Heart left ventricle (tissue), 16 donors: Measurements from ENCODE around the gene ABCB9. TPM values are rescaled to one million over a fixed set of nuclear protein-coding genes. Genes with fewer than 3 reads are reported as not detected.
A peak's percentile ranks its signal among the peaks of the same experiment; 100 is the strongest.

Experiments
- ATAC-seq, 4 donors: fragments of 200-7000 bp; cut with Tn5 transposase; one replicate each; pipeline ENCODE4 v1.9.1; 2020 to 2022; ENCODE audit warnings: moderate library complexity in 4 of 4, mild to moderate bottlenecking in 3 of 4, moderate number of reproducible peaks in 1 of 4
- DNase-seq, 5 donors: peaks; one replicate each; pipeline ENCODE4 v3.0.0-alpha.2; 2020
- H3K27ac ChIP-seq, 12 donors: fragments of 200-600 bp; sonication (generic) in 4 of 12; one replicate each; pipeline versions ENCODE4 v1.5.0 to v1.8.0; 2016 to 2022; ENCODE audit warnings: mild to moderate bottlenecking in 2 of 12
- H3K27me3 ChIP-seq, 9 donors: fragments of 200-600 bp; sonication (generic) in 2 of 9; one replicate each; pipeline versions ENCODE4 v1.5.1 to v1.8.0; 2016 to 2022; ENCODE audit warnings: mild to moderate bottlenecking in 3 of 9
- H3K36me3 ChIP-seq, 9 donors: fragments of 200-600 bp; sonication (generic) in 2 of 9; one replicate each; pipeline versions ENCODE4 v1.5.0 to v1.8.0; 2018 to 2022; ENCODE audit warnings: mild to moderate bottlenecking in 2 of 9
- H3K4me1 ChIP-seq, 12 donors: fragments of 200-600 bp; sonication (generic) in 4 of 12; one replicate each; pipeline versions ENCODE4 v1.5.0 to v1.8.0; 2016 to 2022; ENCODE audit warnings: mild to moderate bottlenecking in 3 of 12
- H3K4me3 ChIP-seq, 12 donors: fragments of 200-600 bp; sonication (generic) in 4 of 12; one replicate each; pipeline versions ENCODE4 v1.5.0 to v1.8.0; 2017 to 2022; ENCODE audit warnings: mild to moderate bottlenecking in 9 of 12, moderate library complexity in 4 of 12
- H3K9me3 ChIP-seq, 12 donors: fragments of 200-600 bp; sonication (generic) in 4 of 12; one replicate each; pipeline versions ENCODE4 v1.5.0 to v1.8.0; 2016 to 2022; ENCODE audit warnings: mild to moderate bottlenecking in 1 of 12
- CTCF ChIP-seq, 12 donors: fragments of 200-600 bp; sonication (generic) in 4 of 12; IDR thresholded peaks; one replicate each; pipeline versions ENCODE4 v1.5.0 to v1.8.0; 2018 to 2022; ENCODE audit warnings: antibody characterized with exemption in 12 of 12, mild to moderate bottlenecking in 5 of 12
- POLR2A ChIP-seq, 2 donors: fragments of 450-650 bp; IDR thresholded peaks; one replicate each; pipeline ENCODE4 v1.6.1; 2017; ENCODE audit warnings: antibody characterized with exemption in 2 of 2, mild to moderate bottlenecking in 2 of 2, moderate library complexity in 2 of 2
- WGBS, 4 donors: extraction: QIAGEN DNeasy Blood & Tissue Kit in 2 of 4; methylation state at CpG; one replicate each; pipeline versions ENCODE4 v1.1.5 to v1.1.7; 2013 to 2018; 5-methylcytosine and 5-hydroxymethylcytosine counted together
- intact Hi-C, 10 donors: fragments of 100-400 bp; cut with DNase I; formaldehyde crosslinking; loops; one replicate each; pipeline versions ENCODE4 v1.11.1 to v1.14.2; 2022
- polyA plus RNA-seq, 2 donors: library from polyadenylated mRNA; stranded (reverse); fragments of 200-250 nt; gene quantifications; one replicate each; pipeline ENCODE4 v1.2.3, GENCODE V29; 2013
- total RNA-seq, 9 donors: library from RNA; depleted of rRNA in 2 of 9; stranded (reverse); fragments of >200 nt in 2 of 9; fragmentation: NEBNext Ultra II Directional in 3 of 9; extraction: Animal tissue kit (Norgen Biotek cat#: 25700) in 3 of 9; gene quantifications; one replicate each; pipeline versions ENCODE4 v1.1.0 to v1.2.4, GENCODE V29; 2016 to 2023
- donor health status: ischemic (EF 13 %, LVEDD 7.1; RV severe dilation, severe dysfunction).
- donor health status: healthy with polysubstance abuse.
- donor health status: DM: no; HTN: yes; CAD: no.
- donor health status: DM: no; HTN: no; CAD: no.
- donor health status: ischemic (EF 25% LVEDD 6.9; RV normal size, moderate dysfunction).
- donor health status: ischemic (EF 25% LVEDD 5.7; RV mildly dilated, moderate dysfunction).
- donor health status: healthy.
- donor health status: DM: yes; HTN: yes; CAD: no.
- donor health status: ischemic (EF 35%, LVEDD 5.7; RV mildly dilated, moderate dysfunction).
- donor health status: nonischemic (EF 11% LVEDD 7.7; RV severe dilation, severe dysfunction).
- donor health status: DM: yes; HTN: yes; CAD: no.
- donor health status: PGD.
- donor health status: ischemic (EF 29% LVEDD 5.4; RV normal size, mild dysfunction).
- donor health status: nonischemic (EF 23%, LVEDD 6.1; RV moderate dilation, normal function).

Gene ABCB9
- total and polyA plus RNA-seq, 11 donors, result 3.1 to 8.6 (median 4.6) TPM

- Histone ChIP-seq H3K27me3 (no peaks in the 10 kb centered on the region), H3K4me1 (no peaks in the 10 kb centered on the region), H3K27ac (no peak overlapping the region), H3K9me3 (no peaks in the 10 kb centered on the region), H3K4me3 (no peak overlapping the region), H3K36me3 (peaks cover 0 to 64% (median 49%) of the 10 kb centered on the region in 9 donors)
- ATAC-seq (peak in 1 of 4 donors; percentile 17), DNase-seq (no peak)
- WGBS, 4 donors, result 92 to 96% (median 94%) methylated on average over 4 of the region's 4 CpGs
- TF ChIP-seq CTCF (IDR thresholded peaks at IDR 0.05), result no peak
- no peak for TF ChIP-seq POLR2A (IDR thresholded peaks at IDR 0.05)
- intact Hi-C loops, result no loop called here
Measured at GRCh38 chr12:123010681-123011080, 44.4 kb upstream of the ABCB9 start.

- H3K27me3 ChIP-seq, result no peaks in the 10 kb centered on the region
- DNase-seq, result peak in 1 of 5 donors; percentile 7
- intact Hi-C loops, result no loop called here
- H3K4me1 ChIP-seq, result no peaks in the 10 kb centered on the region
- 87 to 100% (median 97%) methylated on average over 1 of the region's 1 CpG for WGBS, 4 donors
- no peak for ATAC-seq
- no peaks in the 10 kb centered on the region for H3K9me3 ChIP-seq
- no peak overlapping the region for H3K27ac ChIP-seq
- H3K4me3 ChIP-seq, result no peak overlapping the region
- peaks cover 0 to 68% (median 54%) of the 10 kb centered on the region in 9 donors for H3K36me3 ChIP-seq
- TF ChIP-seq CTCF (IDR thresholded peaks at IDR 0.05) (no peak), POLR2A (IDR thresholded peaks at IDR 0.05) (no peak)
Measured at GRCh38 chr12:123010110-123010509, 43.8 kb upstream of the ABCB9 start.

GRCh38 chr12:123006977-123007376 lies 40.7 kb upstream of the ABCB9 start:
- ATAC-seq, result no peak
- no peak overlapping the region for H3K4me3 ChIP-seq
- no peak for TF ChIP-seq POLR2A (IDR thresholded peaks at IDR 0.05)
- no peak for TF ChIP-seq CTCF (IDR thresholded peaks at IDR 0.05)
- H3K27me3 ChIP-seq, result no peaks in the 10 kb centered on the region
- 85 to 92% (median 86%) methylated on average over 12 of the region's 12 CpGs for WGBS, 4 donors
- no peak overlapping the region for H3K27ac ChIP-seq
- intact Hi-C loops, result no loop called here
- no peaks in the 10 kb centered on the region for H3K9me3 ChIP-seq
- H3K4me1 ChIP-seq, result no peaks in the 10 kb centered on the region
- no peak for DNase-seq
- H3K36me3 ChIP-seq, result peaks cover 0 to 76% (median 67%) of the 10 kb centered on the region in 9 donors

- Histone ChIP-seq H3K4me3 (no peak overlapping the region), H3K36me3 (peaks cover 0 to 78% (median 66%) of the 10 kb centered on the region in 9 donors), H3K4me1 (no peaks in the 10 kb centered on the region), H3K27me3 (no peaks in the 10 kb centered on the region), H3K9me3 (no peaks in the 10 kb centered on the region), H3K27ac (no peak overlapping the region)
- DNase-seq, result peak in 2 of 5 donors; percentile 1 to 14
- no peak for TF ChIP-seq CTCF (IDR thresholded peaks at IDR 0.05)
- no peak for TF ChIP-seq POLR2A (IDR thresholded peaks at IDR 0.05)
- no peak for ATAC-seq
- WGBS, 4 donors, result 93 to 95% (median 94%) methylated on average over 18 to 22 of the region's 22 CpGs
- intact Hi-C loops, result no loop called here
Measured at GRCh38 chr12:123005081-123005626, 38.9 kb upstream of the ABCB9 start.
